DOHH2 (cell line): ENCODE data around the gene PSMB5.

Experiments used
- H3F3A ChIP-seq: fragments of 200-600 bp; sonication (generic), shearing (Covaris generic); 2 replicates; pipeline ENCODE4 v1.6.0; 2016; ENCODE audit warnings: antibody characterized with exemption, mild to moderate bottlenecking; ENCODE audit not compliant: control insufficient read depth, insufficient read depth
- H3K27ac ChIP-seq: fragments of 200-600 bp; sonication (generic); 2 replicates; pipeline ENCODE4 v1.5.1; 2014; ENCODE audit warnings: low read depth, mild to moderate bottlenecking, low read length, moderate library complexity
- H3K27me3 ChIP-seq: fragments of 200-600 bp; sonication (generic); 2 replicates; pipeline ENCODE4 v1.6.1; 2014; ENCODE audit warnings: mild to moderate bottlenecking, low read length, mixed read lengths; ENCODE audit not compliant: control insufficient read depth
- H3K36me3 ChIP-seq: fragments of 200-600 bp; sonication (generic); 2 replicates; pipeline ENCODE4 v1.6.1; 2014; ENCODE audit warnings: mild to moderate bottlenecking, low read length, moderate library complexity, mixed read lengths; ENCODE audit not compliant: control insufficient read depth
- H3K4me1 ChIP-seq: fragments of 200-600 bp; sonication (generic); 2 replicates; pipeline ENCODE4 v1.6.1; 2014; ENCODE audit warnings: mild to moderate bottlenecking, low read length, mixed read lengths; ENCODE audit not compliant: control insufficient read depth
- H3K4me2 ChIP-seq: fragments of 200-600 bp; sonication (generic); 2 replicates; pipeline ENCODE4 v1.6.0; 2014; ENCODE audit warnings: mild to moderate bottlenecking, low read length, moderate library complexity
- H3K4me3 ChIP-seq: fragments of 200-600 bp; sonication (generic); 2 replicates; pipeline ENCODE4 v1.5.1; 2014; ENCODE audit warnings: mild to moderate bottlenecking, low read length, mixed read lengths
- H3K79me2 ChIP-seq: fragments of 200-600 bp; sonication (generic); 2 replicates; pipeline ENCODE4 v1.6.1; 2014; ENCODE audit warnings: mild to moderate bottlenecking, low read length, mixed read lengths; ENCODE audit not compliant: control insufficient read depth
- H3K9me2 ChIP-seq: fragments of 200-600 bp; sonication (generic); replicated peaks from 2 replicates; pipeline ENCODE4 v1.6.1; 2014; ENCODE audit warnings: mild to moderate bottlenecking, low read length, mixed read lengths; ENCODE audit not compliant: control insufficient read depth
- H3K9me3 ChIP-seq: fragments of 200-600 bp; sonication (generic); 2 replicates; pipeline ENCODE4 v1.6.1; 2014; ENCODE audit warnings: antibody characterized with exemption, low read length, mixed read lengths; ENCODE audit not compliant: control insufficient read depth, insufficient read depth
- H4K20me1 ChIP-seq: fragments of 200-600 bp; sonication (generic); 2 replicates; pipeline ENCODE4 v1.6.0; 2014; ENCODE audit warnings: low read depth, mild to moderate bottlenecking, antibody characterized with exemption, low read length, moderate library complexity; ENCODE audit not compliant: control insufficient read depth, insufficient read depth
- CTCF ChIP-seq: fragments of 200-600 bp; sonication (generic); IDR thresholded peaks from one replicate; pipeline ENCODE4 v1.5.1; 2014; ENCODE audit warnings: antibody characterized with exemption, mild to moderate bottlenecking, low read depth, low read length; ENCODE audit not compliant: poor library complexity, severe bottlenecking
- EZH2phosphoT487 ChIP-seq: fragments of 200-600 bp; sonication (generic); IDR thresholded peaks from 2 replicates; pipeline ENCODE4 v1.6.1; 2017; ENCODE audit warnings: borderline replicate concordance, mild to moderate bottlenecking, antibody characterized with exemption, low read length, moderate library complexity, mixed read lengths

Gene PSMB5

GRCh38 chr14:23052182-23052623 lies 17.5 kb upstream of the PSMB5 start:
- Histone ChIP-seq H4K20me1 (no peaks in the 10 kb centered on the region), H3K9me3 (no peaks in the 10 kb centered on the region), H3F3A (no peaks in the 10 kb centered on the region), H3K9me2 (no peaks in the 10 kb centered on the region), H3K27me3 (peaks cover 6% of the 10 kb centered on the region; the same call in 1 of the 2 replicates), H3K4me1 (peaks cover 15% of the 10 kb centered on the region), H3K36me3 (no peaks in the 10 kb centered on the region), H3K79me2 (no peaks in the 10 kb centered on the region), H3K4me3 (no peak overlapping the region), H3K4me2 (no peak overlapping the region), H3K27ac (no peak overlapping the region)
- TF ChIP-seq CTCF (no peak), EZH2phosphoT487 (no peak)

- no peak for TF ChIP-seq EZH2phosphoT487
- no peak for TF ChIP-seq CTCF
- no peak overlapping the region for H3K4me2 ChIP-seq
- no peaks in the 10 kb centered on the region for H3K79me2 ChIP-seq
- no peaks in the 10 kb centered on the region for H3F3A ChIP-seq
- peaks cover 7% of the 10 kb centered on the region for H3K4me1 ChIP-seq
- no peak overlapping the region for H3K4me3 ChIP-seq
- no peaks in the 10 kb centered on the region for H3K36me3 ChIP-seq
- no peaks in the 10 kb centered on the region for H4K20me1 ChIP-seq
- H3K27me3 ChIP-seq: peaks cover under 1% of the 10 kb centered on the region; the same call in 1 of the 2 replicates
- H3K27ac ChIP-seq: no peak overlapping the region
- no peaks in the 10 kb centered on the region for H3K9me2 ChIP-seq
- no peaks in the 10 kb centered on the region for H3K9me3 ChIP-seq
These were observed 16.7 kb upstream of the PSMB5 start for GRCh38 chr14:23051141-23052057.

DNA sequence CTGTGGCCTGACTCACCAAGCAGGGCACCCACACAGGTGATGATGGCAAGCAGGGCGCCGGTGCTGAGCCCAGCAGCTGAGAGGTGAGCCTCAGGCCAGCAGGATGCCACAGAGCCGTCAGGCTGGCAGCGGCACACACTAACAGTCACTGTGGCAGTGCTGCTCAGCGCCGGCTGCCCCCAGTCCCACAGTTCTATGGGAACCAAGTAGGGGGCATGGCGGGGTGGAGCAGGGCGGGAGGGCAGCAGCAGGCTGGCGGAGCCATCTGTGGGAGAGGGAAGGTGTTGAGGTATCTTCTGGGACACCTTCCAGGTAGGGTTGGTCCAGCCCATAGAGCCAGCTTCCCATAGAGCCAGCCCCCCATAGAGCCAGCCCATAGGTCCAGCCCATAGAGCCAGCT lies 14.3 kb upstream of the PSMB5 start:
- H3K4me3 ChIP-seq: no peak overlapping the region
- no peak overlapping the region for H3K4me2 ChIP-seq
- no peaks in the 10 kb centered on the region for H3K36me3 ChIP-seq
- no peaks in the 10 kb centered on the region for H4K20me1 ChIP-seq
- no peaks in the 10 kb centered on the region for H3K4me1 ChIP-seq
- no peak overlapping the region for H3K27ac ChIP-seq
- no peaks in the 10 kb centered on the region for H3K9me3 ChIP-seq
- H3F3A ChIP-seq: no peaks in the 10 kb centered on the region
- TF ChIP-seq CTCF (no peak), EZH2phosphoT487 (no peak)
- H3K9me2 ChIP-seq: no peaks in the 10 kb centered on the region
- H3K79me2 ChIP-seq: no peaks in the 10 kb centered on the region
- H3K27me3 ChIP-seq: no peaks in the 10 kb centered on the region
